ENCODE results near the gene ORM1.

ORM1 gene

GRCh38 chr9:114344188-114344566 lies 21.3 kb downstream of the ORM1 start:
- DNase-seq (ENCODE audit: low read depth), result no peak

DNA sequence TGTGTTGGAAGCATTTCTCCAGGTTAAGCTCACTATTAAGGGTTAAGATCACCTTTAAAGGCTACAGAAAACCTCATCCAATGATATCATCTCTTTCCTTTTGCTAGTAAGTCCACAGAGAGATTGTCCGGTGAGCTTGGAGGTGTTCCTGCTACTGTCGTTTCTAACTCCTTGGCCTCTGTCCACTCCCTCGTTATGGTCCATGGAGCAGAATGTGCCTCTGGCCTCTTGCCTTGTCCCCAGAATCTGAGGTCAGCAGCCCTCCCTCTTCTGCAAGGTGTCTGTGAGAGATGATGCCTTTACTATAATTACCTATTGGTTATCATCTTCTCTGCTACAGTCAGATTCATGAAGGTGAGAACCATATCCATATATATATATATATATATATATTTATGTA lies 21.8 kb downstream of the ORM1 start:
- DNase-seq (ENCODE audit: low read depth), result no peak

DNA sequence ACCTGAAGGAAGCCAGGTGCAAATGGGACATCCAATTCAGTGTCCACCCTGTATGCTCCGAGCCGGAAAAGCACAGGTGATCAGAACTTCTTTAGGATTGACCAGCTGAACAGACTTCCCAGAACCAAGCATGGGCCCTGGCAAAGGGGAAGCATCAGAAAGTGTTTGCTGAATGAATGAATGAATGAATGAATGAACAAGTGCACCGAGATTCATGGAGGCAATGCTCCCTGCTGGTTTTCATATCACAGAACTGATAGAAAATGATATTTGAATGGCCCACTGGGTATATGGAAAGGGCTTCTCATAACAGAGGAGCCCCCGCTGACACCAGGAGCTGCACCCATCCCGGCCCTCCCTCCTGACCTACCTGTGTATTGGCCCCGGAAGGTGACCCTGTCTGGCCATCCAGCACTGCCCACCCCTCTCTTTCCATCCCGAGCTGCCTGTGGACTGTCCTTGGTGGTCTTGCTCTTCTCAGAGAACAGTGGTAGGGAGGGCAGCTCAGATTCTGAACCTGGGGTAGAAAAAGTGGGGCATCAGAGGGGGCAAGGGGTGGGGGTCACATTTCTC lies 22.7 kb downstream of the ORM1 start:
- no peak for DNase-seq (ENCODE audit: low read depth)

- no peak for DNase-seq (ENCODE audit: low read depth)
Observed at GRCh38 chr9:114346146-114346545, 23.2 kb downstream of the ORM1 start.

- no peak for DNase-seq (ENCODE audit: low read depth)
Observed at GRCh38 chr9:114347675-114348074, 24.8 kb downstream of the ORM1 start.

GRCh38 chr9:114348261-114348905 lies 25.5 kb downstream of the ORM1 start:
- DNase-seq (ENCODE audit: low read depth), result no peak

DNA sequence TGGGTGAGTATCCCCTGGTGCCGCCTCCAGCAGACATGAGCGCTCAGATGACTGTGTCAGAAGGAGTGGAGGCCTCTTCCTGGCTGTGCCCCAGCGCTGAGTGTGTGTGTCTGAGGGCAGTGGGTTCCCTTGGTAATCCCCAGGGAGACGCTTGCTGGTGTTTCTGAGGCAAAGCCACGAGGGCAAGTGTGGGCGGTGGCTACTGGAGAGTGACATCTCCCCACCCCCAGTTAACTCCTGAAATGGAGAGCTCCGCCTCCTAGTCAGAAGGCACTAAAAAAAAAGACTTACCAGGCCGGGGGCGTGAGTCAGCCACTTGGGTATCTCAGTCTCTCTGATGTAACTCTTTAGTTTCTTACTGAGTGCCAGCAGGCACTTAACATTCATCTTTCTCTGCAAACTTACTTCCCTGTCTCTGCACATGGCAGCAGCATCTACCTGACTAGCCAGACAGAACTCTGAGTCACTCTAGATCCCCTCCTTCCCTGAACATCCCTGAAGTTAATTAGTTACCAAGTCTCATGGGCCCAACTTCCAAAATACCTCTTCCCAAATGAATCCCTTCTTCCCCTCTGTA lies 26.1 kb downstream of the ORM1 start:
- peak; percentile 93 for DNase-seq (ENCODE audit: low read depth)

DNA sequence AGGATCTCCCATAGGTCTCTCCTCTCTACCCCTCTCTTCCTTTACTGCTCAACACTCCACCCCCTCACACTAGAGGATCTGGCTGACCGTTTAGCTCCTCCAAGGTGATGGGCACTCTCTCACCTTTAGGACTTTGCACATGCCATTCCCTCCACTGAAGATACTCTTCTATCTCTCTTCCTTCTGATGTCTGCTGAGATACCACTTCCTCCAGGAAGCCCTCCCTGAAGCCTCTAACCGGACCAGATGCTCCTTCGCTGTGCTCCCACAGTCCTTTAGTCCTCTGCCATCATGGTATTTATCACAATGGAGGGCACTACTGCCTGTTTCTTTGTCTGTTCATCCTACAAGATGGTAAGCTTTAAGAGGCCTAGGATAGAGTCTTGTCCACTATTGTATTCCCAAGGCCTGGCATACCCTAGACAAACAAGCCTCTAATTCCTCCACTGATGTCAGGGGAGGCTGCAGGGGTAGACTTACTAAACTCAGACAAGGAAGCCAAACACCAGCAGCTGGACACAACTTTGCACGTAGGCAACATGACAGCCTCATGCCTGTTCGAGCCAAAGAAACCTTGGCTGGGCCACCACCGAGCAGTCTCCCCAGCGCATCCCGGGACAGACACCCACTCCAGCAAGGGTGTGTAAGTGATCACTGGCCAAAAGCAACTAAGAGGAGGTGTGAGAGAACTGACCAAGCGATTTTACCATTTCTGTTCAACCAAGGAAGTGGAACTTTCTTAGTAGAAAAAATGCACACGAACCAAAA lies 27.0 kb downstream of the ORM1 start:
- DNase-seq (ENCODE audit: low read depth), result no peak

GRCh38 chr9:114350636-114351401 lies 27.9 kb downstream of the ORM1 start:
- no peak for DNase-seq (ENCODE audit: low read depth)

GRCh38 chr9:114351932-114352331 lies 29.0 kb downstream of the ORM1 start:
- no peak for DNase-seq (ENCODE audit: low read depth)

GRCh38 chr9:114355821-114356220 lies 32.9 kb downstream of the ORM1 start:
- no peak for DNase-seq (ENCODE audit: low read depth)

- DNase-seq (ENCODE audit: low read depth), result no peak
Observed at GRCh38 chr9:114356792-114357191, 33.9 kb downstream of the ORM1 start.

DNA sequence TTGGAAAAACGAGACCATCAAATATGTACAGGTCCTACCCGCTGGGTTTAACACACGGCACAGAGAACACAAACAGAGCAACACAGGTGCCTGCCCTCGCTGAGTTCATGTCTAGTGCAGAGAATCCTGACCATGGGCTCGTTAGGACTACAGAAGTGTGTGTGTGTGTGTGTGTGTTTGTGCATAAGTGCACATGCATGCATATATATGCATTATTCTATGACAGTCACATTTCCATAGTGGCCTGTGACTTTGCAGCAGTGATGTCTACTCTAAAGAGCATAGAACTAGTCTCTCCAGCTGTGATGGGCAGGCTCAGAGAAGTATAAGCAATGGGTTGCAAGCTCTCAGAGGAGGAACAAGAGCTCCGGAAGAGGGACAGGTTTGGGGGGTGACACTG lies 34.5 kb downstream of the ORM1 start:
- DNase-seq (ENCODE audit: low read depth), result no peak

DNA sequence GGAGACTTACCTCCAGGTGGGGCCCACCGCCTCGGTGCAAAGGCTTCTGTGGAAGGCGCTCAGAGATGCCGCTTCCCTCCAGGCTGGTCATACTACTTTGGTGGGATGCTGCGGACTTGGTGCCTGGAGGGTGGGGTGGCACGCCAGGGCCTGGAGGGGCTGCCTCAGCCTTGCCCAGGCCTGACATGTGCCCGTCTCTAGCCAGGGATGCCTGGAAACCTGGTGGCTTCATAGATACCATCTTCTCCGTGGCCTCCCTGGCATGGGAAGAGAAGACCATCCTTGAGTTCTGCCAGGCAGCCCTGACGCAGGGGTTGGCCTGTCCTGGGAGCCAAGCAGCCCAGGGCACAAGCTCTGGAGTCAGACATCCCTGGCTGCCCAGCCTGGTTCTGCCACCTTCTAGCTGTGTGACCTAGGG lies 35.0 kb downstream of the ORM1 start:
- no peak for DNase-seq (ENCODE audit: low read depth)

GRCh38 chr9:114359801-114360200 lies 36.9 kb downstream of the ORM1 start:
- DNase-seq (ENCODE audit: low read depth), result no peak

GRCh38 chr9:114361542-114361941 lies 38.6 kb downstream of the ORM1 start:
- no peak for DNase-seq (ENCODE audit: low read depth)

GRCh38 chr9:114362394-114362793 lies 39.5 kb downstream of the ORM1 start:
- no peak for DNase-seq (ENCODE audit: low read depth)

DNA sequence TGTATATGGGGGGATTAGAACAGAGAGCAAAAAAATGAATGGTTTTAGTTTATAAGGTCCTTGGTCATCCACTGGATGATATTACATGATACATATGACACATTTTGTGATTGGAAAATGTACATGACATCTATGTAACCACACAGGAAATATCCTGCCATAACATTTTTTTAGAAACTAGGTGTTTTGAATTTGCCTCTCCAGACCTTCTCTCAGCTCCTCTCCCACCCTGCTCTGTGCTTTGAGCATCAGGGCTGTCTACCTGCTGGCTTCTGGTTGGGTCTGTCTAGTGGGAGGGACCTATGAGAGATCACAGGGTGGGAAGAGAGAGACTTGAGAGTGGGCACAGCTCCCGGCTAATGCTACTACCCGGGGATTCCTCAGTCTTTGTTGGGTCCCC lies 40.5 kb downstream of the ORM1 start:
- no peak for DNase-seq (ENCODE audit: low read depth)

DNA sequence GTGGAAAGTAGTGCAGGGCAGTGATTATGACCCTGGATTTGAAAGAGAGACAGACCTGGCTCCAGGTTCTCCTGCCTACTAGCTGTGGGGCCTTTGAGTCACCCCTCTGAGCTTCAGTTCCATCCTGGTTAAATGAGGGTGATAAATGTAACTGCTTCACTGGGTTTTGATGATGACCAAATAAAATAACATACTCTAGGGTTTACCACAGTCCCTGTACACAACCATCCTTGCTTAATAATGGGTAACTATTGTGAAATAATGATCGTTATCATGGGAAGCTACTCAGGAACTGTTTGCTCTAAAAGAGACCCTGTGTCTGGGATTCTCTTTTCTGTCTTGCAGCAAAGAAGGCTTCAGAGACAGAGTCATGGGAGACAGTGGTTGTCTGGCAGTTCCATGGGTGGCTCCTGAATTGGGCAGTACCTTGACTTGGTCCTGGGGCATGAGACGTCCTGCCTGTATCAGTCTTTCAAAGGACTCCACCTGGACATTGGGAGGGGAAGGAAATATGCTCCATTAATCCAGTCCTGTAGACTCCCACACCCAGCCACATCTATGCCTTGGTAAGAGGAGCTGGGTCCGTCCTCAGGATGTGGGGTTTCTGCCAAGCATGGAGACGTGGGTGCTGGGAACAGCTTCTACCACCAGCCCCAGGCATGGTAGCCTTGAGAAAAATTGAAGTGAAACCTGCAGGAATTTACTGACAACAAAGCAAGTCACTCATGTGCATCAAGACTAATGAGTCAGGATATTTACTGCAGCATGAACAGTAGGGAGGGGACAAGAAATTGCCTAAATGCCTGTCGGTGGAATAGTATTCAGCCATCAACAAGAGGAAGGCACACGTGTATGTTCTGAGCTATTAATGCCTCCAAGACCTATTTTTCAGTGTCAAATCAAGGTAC lies 41.5 kb downstream of the ORM1 start:
- DNase-seq (ENCODE audit: low read depth), result peak; percentile 72

GRCh38 chr9:114365194-114365593 lies 42.3 kb downstream of the ORM1 start:
- no peak for DNase-seq (ENCODE audit: low read depth)
